GM23248 (cell line): Measurements from ENCODE around the gene SLC10A7.

Experiments
- EZH2 ChIP-seq: fragments of 200-600 bp; sonication (generic); IDR thresholded peaks from 2 replicates; pipeline ENCODE4 v1.6.1; 2018; ENCODE audit warnings: antibody characterized with exemption, mild to moderate bottlenecking; ENCODE audit not compliant: insufficient read depth, poor library complexity, severe bottlenecking
- EZH2phosphoT487 ChIP-seq: fragments of 200-600 bp; sonication (generic); IDR thresholded peaks from 2 replicates; pipeline ENCODE4 v1.6.1; 2018; ENCODE audit warnings: antibody characterized with exemption, moderate library complexity, mild to moderate bottlenecking, low read depth; ENCODE audit not compliant: insufficient read depth

GRCh38 chr4:146235654-146236177 lies 286.0 kb downstream of the SLC10A7 start:
- TF ChIP-seq EZH2 (no peak), EZH2phosphoT487 (no peak)
